DMS114 treated with DMSO at 0.1 percent for 48 hours (cell line): ENCODE measurements around the gene YBX2.
"Not testable (repeated sequence)": the region's sequence is repeated elsewhere in the genome, so short reads cannot be mapped to it uniquely, and the experiment has no call there.

Experiments
- DNase-seq: peaks from one replicate; lab custom pipeline; 2025; ENCODE audit not compliant: unreplicated experiment; lab: John Stamatoyannopoulos, UW

YBX2 gene

GRCh38 chr17:7294614-7295153, at the start of gene YBX2:
TSS of gene YBX2 (minus strand) at chr17:7294639. CDS start at chr17:7294500, 139 bp downstream.
- peak; percentile 70 for DNase-seq

- DNase-seq: no peak
Measured at GRCh38 chr17:7343250-7343649, 48.8 kb upstream of the YBX2 start.

GRCh38 chr17:7341842-7342241, 47.4 kb upstream of the YBX2 start:
- DNase-seq: no peak

- no peak for DNase-seq
Measured at GRCh38 chr17:7340179-7340578, 45.7 kb upstream of the YBX2 start.

GRCh38 chr17:7337600-7337999, 43.2 kb upstream of the YBX2 start:
- DNase-seq: not testable (repeated sequence)

GRCh38 chr17:7336240-7337175, 42.1 kb upstream of the YBX2 start, which contains the start of gene ACAP1:
TSS of gene ACAP1 (plus strand) at chr17:7336529. CDS start at chr17:7336735, 206 bp downstream.
- no peak for DNase-seq

GRCh38 chr17:7335765-7336164, 41.3 kb upstream of the YBX2 start:
- DNase-seq: not testable (repeated sequence)

- no peak for DNase-seq
Measured at GRCh38 chr17:7334938-7335538, 40.6 kb upstream of the YBX2 start.

GRCh38 chr17:7332600-7333069, 38.2 kb upstream of the YBX2 start:
- DNase-seq: not testable (repeated sequence)

GRCh38 chr17:7332111-7332510, 37.7 kb upstream of the YBX2 start:
- DNase-seq: no peak

- no peak for DNase-seq
Measured at GRCh38 chr17:7330638-7331015, 36.2 kb upstream of the YBX2 start.

GRCh38 chr17:7329997-7330637, 35.7 kb upstream of the YBX2 start:
- peak; percentile 70 for DNase-seq

- peak; percentile 95 for DNase-seq
Measured at GRCh38 chr17:7329374-7329996, 35.0 kb upstream of the YBX2 start.

GRCh38 chr17:7328840-7329373, 34.5 kb upstream of the YBX2 start, which contains the start of gene NEURL4:
TSS of gene NEURL4 (minus strand) at chr17:7329335. CDS start at chr17:7329312, 23 bp downstream.
- DNase-seq: no peak

- DNase-seq: no peak
Measured at GRCh38 chr17:7328009-7328408, 33.6 kb upstream of the YBX2 start.

GRCh38 chr17:7327501-7327900, 33.1 kb upstream of the YBX2 start:
- no peak for DNase-seq

GRCh38 chr17:7327056-7327455, 32.6 kb upstream of the YBX2 start:
- no peak for DNase-seq

- no peak for DNase-seq
Measured at GRCh38 chr17:7326186-7326585, 31.7 kb upstream of the YBX2 start.

GRCh38 chr17:7325031-7325528, 30.6 kb upstream of the YBX2 start:
- DNase-seq: no peak

- no peak for DNase-seq
Measured at GRCh38 chr17:7324438-7324779, 30.0 kb upstream of the YBX2 start.
